ENCODE measurements around the gene SHC2.

DNA sequence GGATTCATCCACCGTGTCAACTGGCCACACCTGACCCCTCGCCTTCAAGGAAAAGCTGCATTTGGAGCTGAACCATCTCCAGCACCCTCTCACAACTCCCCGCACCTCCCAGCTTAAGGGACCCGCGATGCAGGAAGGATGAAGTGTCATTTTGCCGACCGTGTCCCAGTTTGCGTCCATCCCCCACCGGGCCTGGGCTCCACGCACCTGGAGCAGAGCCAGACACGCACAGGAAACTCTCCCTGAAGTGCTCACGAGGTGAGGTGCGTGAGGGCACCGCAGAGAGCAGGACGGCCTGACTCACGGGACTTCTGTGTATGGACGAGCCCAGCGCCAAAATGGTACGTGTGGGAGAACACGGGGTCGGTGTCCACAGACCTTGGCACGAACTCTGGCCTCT lies 7.2 kb downstream of the SHC2 start:
- TF ChIP-seq CTCF (IDR thresholded peaks at IDR 0.05): no peak
- TF ChIP-seq MAX (IDR thresholded peaks at IDR 0.05; ENCODE audit: low read depth): no peak
- TF ChIP-seq FOXM1 (IDR thresholded peaks at IDR 0.05; ENCODE audit: low read depth): no peak
- no peak for TF ChIP-seq RFX5 (IDR thresholded peaks at IDR 0.05; ENCODE audit: low read length)
- no peak for TF ChIP-seq CHD2 (IDR thresholded peaks at IDR 0.05; ENCODE audit: low read length, partially characterized antibody)
- TF ChIP-seq GABPA (IDR thresholded peaks at IDR 0.05; ENCODE audit: low read depth): no peak
- TF ChIP-seq RAD21 (IDR thresholded peaks at IDR 0.05; ENCODE audit: low read length): no peak
- no peak for TF ChIP-seq EP300 (IDR thresholded peaks at IDR 0.05; ENCODE audit: borderline replicate concordance in 1 of 2, low read depth in 1 of 2, low read length in 1 of 2)
- TF ChIP-seq RCOR1 (IDR thresholded peaks at IDR 0.05; ENCODE audit: low read length): no peak
- TF ChIP-seq, protein P1, sequence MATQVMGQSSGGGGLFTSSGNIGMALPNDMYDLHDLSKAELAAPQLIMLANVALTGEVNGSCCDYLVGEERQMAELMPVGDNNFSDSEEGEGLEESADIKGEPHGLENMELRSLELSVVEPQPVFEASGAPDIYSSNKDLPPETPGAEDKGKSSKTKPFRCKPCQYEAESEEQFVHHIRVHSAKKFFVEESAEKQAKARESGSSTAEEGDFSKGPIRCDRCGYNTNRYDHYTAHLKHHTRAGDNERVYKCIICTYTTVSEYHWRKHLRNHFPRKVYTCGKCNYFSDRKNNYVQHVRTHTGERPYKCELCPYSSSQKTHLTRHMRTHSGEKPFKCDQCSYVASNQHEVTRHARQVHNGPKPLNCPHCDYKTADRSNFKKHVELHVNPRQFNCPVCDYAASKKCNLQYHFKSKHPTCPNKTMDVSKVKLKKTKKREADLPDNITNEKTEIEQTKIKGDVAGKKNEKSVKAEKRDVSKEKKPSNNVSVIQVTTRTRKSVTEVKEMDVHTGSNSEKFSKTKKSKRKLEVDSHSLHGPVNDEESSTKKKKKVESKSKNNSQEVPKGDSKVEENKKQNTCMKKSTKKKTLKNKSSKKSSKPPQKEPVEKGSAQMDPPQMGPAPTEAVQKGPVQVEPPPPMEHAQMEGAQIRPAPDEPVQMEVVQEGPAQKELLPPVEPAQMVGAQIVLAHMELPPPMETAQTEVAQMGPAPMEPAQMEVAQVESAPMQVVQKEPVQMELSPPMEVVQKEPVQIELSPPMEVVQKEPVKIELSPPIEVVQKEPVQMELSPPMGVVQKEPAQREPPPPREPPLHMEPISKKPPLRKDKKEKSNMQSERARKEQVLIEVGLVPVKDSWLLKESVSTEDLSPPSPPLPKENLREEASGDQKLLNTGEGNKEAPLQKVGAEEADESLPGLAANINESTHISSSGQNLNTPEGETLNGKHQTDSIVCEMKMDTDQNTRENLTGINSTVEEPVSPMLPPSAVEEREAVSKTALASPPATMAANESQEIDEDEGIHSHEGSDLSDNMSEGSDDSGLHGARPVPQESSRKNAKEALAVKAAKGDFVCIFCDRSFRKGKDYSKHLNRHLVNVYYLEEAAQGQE (IDR thresholded peaks at IDR 0.05; ENCODE audit: low read depth, low read length): no peak
- no peak for TF ChIP-seq ZBTB33 (IDR thresholded peaks at IDR 0.05; ENCODE audit: borderline replicate concordance, low read depth)
- TF ChIP-seq TAF1 (IDR thresholded peaks at IDR 0.05; ENCODE audit: borderline replicate concordance, low read depth, low read length): no peak
- TF ChIP-seq POLR2AphosphoS5 (IDR thresholded peaks at IDR 0.05; ENCODE audit: low read depth, low read length): no peak
